Uterus (tissue), 2 donors: Measurements from ENCODE around the gene LMOD3.

ENCODE experiments used
- CTCF ChIP-seq, 4 experiments: fragments of 200-600 bp in 2 of 4; fragments of 450-650 bp in 2 of 4; sonication (generic) in 2 of 4; IDR thresholded peaks; one replicate each; pipeline ENCODE4 v1.5.1; 2016 to 2019; ENCODE audit warnings: antibody characterized with exemption in 4 of 4, mild to moderate bottlenecking in 2 of 4, moderate library complexity in 1 of 4
- POLR2A ChIP-seq, 2 donors: fragments of 450-650 bp; IDR thresholded peaks; one replicate each; pipeline ENCODE4 v1.6.1; 2016; ENCODE audit warnings: antibody characterized with exemption in 2 of 2, mild to moderate bottlenecking in 1 of 2, moderate library complexity in 1 of 2

GRCh38 chr3:69066121-69066520, 56.3 kb downstream of the LMOD3 start:
- no peak for TF ChIP-seq CTCF (IDR thresholded peaks at IDR 0.05)
- TF ChIP-seq POLR2A (IDR thresholded peaks at IDR 0.05), result no peak
